Measurements from ENCODE around the gene SLAMF6. TPM values are rescaled to one million over a fixed set of nuclear protein-coding genes. Genes with fewer than 3 reads are reported as not detected.

SLAMF6 gene
- total and polyA plus RNA-seq, 9 donors: 0.13 to 4.2 (median 0.47) TPM; not detected in 1

DNA sequence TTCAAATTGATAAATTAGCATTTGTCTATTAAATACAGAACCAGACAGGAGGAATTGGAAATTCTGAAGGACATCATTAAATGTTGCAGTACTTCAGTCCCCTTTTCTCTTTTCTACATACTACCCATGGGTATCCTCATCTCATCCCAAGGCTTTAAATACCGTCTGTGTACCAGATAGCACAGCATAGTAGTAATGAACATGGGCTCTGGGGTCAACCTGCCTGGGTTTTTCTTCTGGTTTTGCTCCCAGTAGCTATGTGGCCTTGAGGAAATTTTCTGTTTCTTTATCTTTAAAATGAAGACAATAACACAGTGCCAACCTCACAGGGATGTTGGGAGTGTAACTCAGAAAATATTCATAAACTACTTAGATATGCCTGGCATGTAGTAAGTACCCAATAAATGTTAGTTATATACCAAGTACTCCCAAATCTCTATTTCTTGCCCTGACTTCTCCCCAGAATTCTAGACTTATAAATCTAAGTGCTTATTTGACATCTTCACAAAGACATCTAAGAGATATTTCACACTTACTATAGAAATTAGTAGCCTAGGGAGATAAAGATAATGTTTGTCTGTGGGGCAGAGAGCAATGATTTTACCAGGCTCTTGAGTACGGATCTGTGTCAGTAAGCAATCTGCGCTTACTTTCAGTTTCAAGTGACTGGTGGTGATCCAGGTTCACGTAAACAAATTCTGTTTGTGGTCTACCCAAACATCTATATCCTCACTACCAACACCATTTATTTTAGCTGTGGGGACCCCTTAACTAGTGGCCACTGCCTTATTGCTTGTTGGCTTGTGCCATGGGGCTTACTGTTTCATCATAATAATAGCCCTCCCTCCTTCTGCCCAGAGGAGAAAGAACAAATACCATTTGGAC lies 85.4 kb downstream of the SLAMF6 start:
- 62 to 71% (median 67%) methylated on average over 4 of the region's 4 CpGs for WGBS, 3 donors
- TF ChIP-seq POLR2A (IDR thresholded peaks at IDR 0.05) (no peak), EP300 (IDR thresholded peaks at IDR 0.05) (no peak)
- TF ChIP-seq, protein P1, sequence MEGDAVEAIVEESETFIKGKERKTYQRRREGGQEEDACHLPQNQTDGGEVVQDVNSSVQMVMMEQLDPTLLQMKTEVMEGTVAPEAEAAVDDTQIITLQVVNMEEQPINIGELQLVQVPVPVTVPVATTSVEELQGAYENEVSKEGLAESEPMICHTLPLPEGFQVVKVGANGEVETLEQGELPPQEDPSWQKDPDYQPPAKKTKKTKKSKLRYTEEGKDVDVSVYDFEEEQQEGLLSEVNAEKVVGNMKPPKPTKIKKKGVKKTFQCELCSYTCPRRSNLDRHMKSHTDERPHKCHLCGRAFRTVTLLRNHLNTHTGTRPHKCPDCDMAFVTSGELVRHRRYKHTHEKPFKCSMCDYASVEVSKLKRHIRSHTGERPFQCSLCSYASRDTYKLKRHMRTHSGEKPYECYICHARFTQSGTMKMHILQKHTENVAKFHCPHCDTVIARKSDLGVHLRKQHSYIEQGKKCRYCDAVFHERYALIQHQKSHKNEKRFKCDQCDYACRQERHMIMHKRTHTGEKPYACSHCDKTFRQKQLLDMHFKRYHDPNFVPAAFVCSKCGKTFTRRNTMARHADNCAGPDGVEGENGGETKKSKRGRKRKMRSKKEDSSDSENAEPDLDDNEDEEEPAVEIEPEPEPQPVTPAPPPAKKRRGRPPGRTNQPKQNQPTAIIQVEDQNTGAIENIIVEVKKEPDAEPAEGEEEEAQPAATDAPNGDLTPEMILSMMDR (IDR thresholded peaks at IDR 0.05): no peak
- no peak for DNase-seq
- Histone ChIP-seq H3K4me1 (ENCODE audit: insufficient read depth) (peaks cover 1% of the 10 kb centered on the region), H3K36me3 (no peaks in the 10 kb centered on the region), H3K9me3 (no peaks in the 10 kb centered on the region), H3K27ac (no peak overlapping the region), H3K27me3 (no peaks in the 10 kb centered on the region), H3K4me3 (no peak overlapping the region)
- intact Hi-C loops (cut with DNase I): no loop called here

DNA sequence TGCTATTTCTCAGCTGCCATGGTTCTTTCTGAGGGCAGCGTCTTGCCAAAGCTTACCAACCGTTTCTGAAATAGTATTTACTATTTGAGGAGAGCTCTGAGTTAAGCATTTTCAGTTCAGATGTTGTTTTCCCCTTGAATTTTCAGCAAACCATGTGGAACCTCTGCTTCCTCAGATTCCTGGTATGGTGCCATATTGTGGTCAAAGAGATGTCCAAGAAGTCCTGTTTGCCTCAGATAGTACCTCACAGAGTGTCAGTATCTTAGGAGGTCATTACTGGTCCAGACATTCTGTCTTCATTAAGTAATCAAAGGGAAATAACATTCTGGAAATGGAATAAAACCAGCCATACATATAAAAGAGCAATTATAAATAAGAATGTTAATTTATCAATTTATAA lies 86.1 kb downstream of the SLAMF6 start:
- intact Hi-C loops (cut with DNase I): no loop called here
- peaks cover 1% of the 10 kb centered on the region for H3K4me1 ChIP-seq (ENCODE audit: insufficient read depth)
- H3K27ac ChIP-seq: no peak overlapping the region
- WGBS, 3 donors: 19 to 38% (median 31%) methylated on average over 2 of the region's 2 CpGs
- no peak for DNase-seq
- no peaks in the 10 kb centered on the region for H3K36me3 ChIP-seq
- H3K9me3 ChIP-seq: no peaks in the 10 kb centered on the region
- TF ChIP-seq, protein P1 (IDR thresholded peaks at IDR 0.05): no peak
- TF ChIP-seq EP300 (IDR thresholded peaks at IDR 0.05): no peak
- TF ChIP-seq POLR2A (IDR thresholded peaks at IDR 0.05): no peak
- H3K27me3 ChIP-seq: no peaks in the 10 kb centered on the region
- no peak overlapping the region for H3K4me3 ChIP-seq

Other genes starting within 250 kb of the SLAMF6 start
- 10 to 100 TPM; 40.1 to 91.7 (median 70.6) TPM for gene PEX19, start 238.1 kb downstream of the SLAMF6 start, total RNA-seq
- 100 to 1,000 TPM in 1 of 2 donors, 10 to 100 TPM in 1; 38.9 to 139 TPM for gene PEX19, start 238.1 kb downstream of the SLAMF6 start, polyA plus RNA-seq
- gene COPA, start 180.0 kb downstream of the SLAMF6 start, total RNA-seq: 100 to 1,000 TPM in 5 of 7 donors, 10 to 100 TPM in 2; 63.7 to 163 (median 123) TPM
- gene COPA, start 180.0 kb downstream of the SLAMF6 start, polyA plus RNA-seq: 100 to 1,000 TPM in 1 of 2 donors, 10 to 100 TPM in 1; 69.9 to 144 TPM
- 10 to 100 TPM; 35.2 to 76.2 (median 58.1) TPM for gene NCSTN, start 179.9 kb downstream of the SLAMF6 start, total RNA-seq
- gene NCSTN, start 179.9 kb downstream of the SLAMF6 start, polyA plus RNA-seq: 100 to 1,000 TPM in 1 of 2 donors, 10 to 100 TPM in 1; 53.9 to 234 TPM
- under 1 TPM in 3 of 7 donors, not detected in 4; 0.08 to 0.20 (median 0.10) TPM for gene NHLH1, start 156.2 kb downstream of the SLAMF6 start, total RNA-seq
- under 1 TPM; 0.02 to 0.08 TPM for gene NHLH1, start 156.2 kb downstream of the SLAMF6 start, polyA plus RNA-seq
- gene VANGL2, start 122.7 kb downstream of the SLAMF6 start, total RNA-seq: 10 to 100 TPM in 3 of 7 donors, 1 to 10 TPM in 4; 5.6 to 18.4 (median 10.0) TPM
- 1 to 10 TPM; 7.1 to 8.1 TPM for gene VANGL2, start 122.7 kb downstream of the SLAMF6 start, polyA plus RNA-seq
- gene CD84, start 56.2 kb upstream of the SLAMF6 start, total RNA-seq: 10 to 100 TPM in 1 of 7 donors, 1 to 10 TPM in 5, under 1 TPM in 1; 0.91 to 10.9 (median 2.0) TPM
- 1 to 10 TPM in 1 of 2 donors, under 1 TPM in 1; 0.48 to 9.6 TPM for gene CD84, start 56.2 kb upstream of the SLAMF6 start, polyA plus RNA-seq
- under 1 TPM in 4 of 7 donors, not detected in 3; 0.15 to 0.57 (median 0.27) TPM for gene SLAMF1, start 123.8 kb upstream of the SLAMF6 start, total RNA-seq
- under 1 TPM; 0.18 to 0.68 TPM for gene SLAMF1, start 123.8 kb upstream of the SLAMF6 start, polyA plus RNA-seq
- gene CD48, start 188.6 kb upstream of the SLAMF6 start, total RNA-seq: 1 to 10 TPM in 6 of 7 donors, under 1 TPM in 1; 0.61 to 4.4 (median 1.9) TPM
- gene CD48, start 188.6 kb upstream of the SLAMF6 start, polyA plus RNA-seq: 10 to 100 TPM in 1 of 2 donors, 1 to 10 TPM in 1; 2.5 to 17.6 TPM
- 1 to 10 TPM in 2 of 7 donors, under 1 TPM in 4, not detected in 1; 0.32 to 3.7 (median 0.84) TPM for gene SLAMF7, start 216.0 kb upstream of the SLAMF6 start, total RNA-seq
- gene SLAMF7, start 216.0 kb upstream of the SLAMF6 start, polyA plus RNA-seq: 1 to 10 TPM in 1 of 2 donors, under 1 TPM in 1; 0.36 to 7.3 TPM

All from ovary (tissue), 9 donors.